HL-60 (cell line): ENCODE data around the gene GCNA.
"Not testable (repeated sequence)": the region's sequence is repeated elsewhere in the genome, so short reads cannot be mapped to it uniquely, and the experiment has no call there.

Source experiments
- DNase-seq, 2 experiments: peaks; one replicate each; pipeline ENCODE4 v3.0.0-alpha.2; 2010 to 2020; ENCODE audit warnings: low read depth in 1 of 2, low spot score in 1 of 2
- H3K27ac ChIP-seq: fragments of 250-450 bp; sonication (Bioruptor Pico); replicated peaks from 2 replicates; pipeline ENCODE4 v1.5.1; 2020; ENCODE audit warnings: mild to moderate bottlenecking, moderate library complexity
- H3K27me3 ChIP-seq: fragments of 250-450 bp; sonication (Bioruptor Pico); 2 replicates; pipeline ENCODE4 v1.5.1; 2021; ENCODE audit warnings: mild to moderate bottlenecking, moderate library complexity; ENCODE audit not compliant: insufficient read depth, poor library complexity, severe bottlenecking
- H3K4me3 ChIP-seq: replicated peaks from 2 replicates; pipeline ENCODE4 v1.5.1; 2011; ENCODE audit warnings: mild to moderate bottlenecking, control low read depth, low read length; ENCODE audit not compliant: insufficient read depth
- CTCF ChIP-seq: IDR thresholded peaks from one replicate; pipeline ENCODE4 v1.5.1; 2011; ENCODE audit warnings: low read length, control low read depth, inconsistent platforms; ENCODE audit not compliant: insufficient read depth
- GABPA ChIP-seq: IDR thresholded peaks from 2 replicates; pipeline ENCODE4 v1.6.1; 2012; ENCODE audit warnings: low read depth
- POLR2AphosphoS5 ChIP-seq: IDR thresholded peaks from 2 replicates; pipeline ENCODE4 v1.6.1; 2012; ENCODE audit warnings: low read depth
- SPI1 ChIP-seq: IDR thresholded peaks from 2 replicates; pipeline ENCODE4 v1.6.1; 2012; ENCODE audit warnings: low read depth, mild to moderate bottlenecking, borderline replicate concordance
- TF ChIP-seq, protein P1 (sequence below): IDR thresholded peaks from 2 replicates; pipeline ENCODE4 v1.6.1; 2012; ENCODE audit warnings: low read depth; ENCODE audit not compliant: insufficient replicate concordance

Gene GCNA

GRCh38 chrX:71586929-71587328, 8.7 kb downstream of the GCNA start:
- TF ChIP-seq, protein P1, sequence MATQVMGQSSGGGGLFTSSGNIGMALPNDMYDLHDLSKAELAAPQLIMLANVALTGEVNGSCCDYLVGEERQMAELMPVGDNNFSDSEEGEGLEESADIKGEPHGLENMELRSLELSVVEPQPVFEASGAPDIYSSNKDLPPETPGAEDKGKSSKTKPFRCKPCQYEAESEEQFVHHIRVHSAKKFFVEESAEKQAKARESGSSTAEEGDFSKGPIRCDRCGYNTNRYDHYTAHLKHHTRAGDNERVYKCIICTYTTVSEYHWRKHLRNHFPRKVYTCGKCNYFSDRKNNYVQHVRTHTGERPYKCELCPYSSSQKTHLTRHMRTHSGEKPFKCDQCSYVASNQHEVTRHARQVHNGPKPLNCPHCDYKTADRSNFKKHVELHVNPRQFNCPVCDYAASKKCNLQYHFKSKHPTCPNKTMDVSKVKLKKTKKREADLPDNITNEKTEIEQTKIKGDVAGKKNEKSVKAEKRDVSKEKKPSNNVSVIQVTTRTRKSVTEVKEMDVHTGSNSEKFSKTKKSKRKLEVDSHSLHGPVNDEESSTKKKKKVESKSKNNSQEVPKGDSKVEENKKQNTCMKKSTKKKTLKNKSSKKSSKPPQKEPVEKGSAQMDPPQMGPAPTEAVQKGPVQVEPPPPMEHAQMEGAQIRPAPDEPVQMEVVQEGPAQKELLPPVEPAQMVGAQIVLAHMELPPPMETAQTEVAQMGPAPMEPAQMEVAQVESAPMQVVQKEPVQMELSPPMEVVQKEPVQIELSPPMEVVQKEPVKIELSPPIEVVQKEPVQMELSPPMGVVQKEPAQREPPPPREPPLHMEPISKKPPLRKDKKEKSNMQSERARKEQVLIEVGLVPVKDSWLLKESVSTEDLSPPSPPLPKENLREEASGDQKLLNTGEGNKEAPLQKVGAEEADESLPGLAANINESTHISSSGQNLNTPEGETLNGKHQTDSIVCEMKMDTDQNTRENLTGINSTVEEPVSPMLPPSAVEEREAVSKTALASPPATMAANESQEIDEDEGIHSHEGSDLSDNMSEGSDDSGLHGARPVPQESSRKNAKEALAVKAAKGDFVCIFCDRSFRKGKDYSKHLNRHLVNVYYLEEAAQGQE, result no peak
- TF ChIP-seq POLR2AphosphoS5 (no peak), SPI1 (no peak), CTCF (no peak), GABPA (no peak)
- Histone ChIP-seq H3K27ac (no peak overlapping the region), H3K4me3 (no peak overlapping the region), H3K27me3 (no peaks in the 10 kb centered on the region)
- DNase-seq, result no peak

DNA sequence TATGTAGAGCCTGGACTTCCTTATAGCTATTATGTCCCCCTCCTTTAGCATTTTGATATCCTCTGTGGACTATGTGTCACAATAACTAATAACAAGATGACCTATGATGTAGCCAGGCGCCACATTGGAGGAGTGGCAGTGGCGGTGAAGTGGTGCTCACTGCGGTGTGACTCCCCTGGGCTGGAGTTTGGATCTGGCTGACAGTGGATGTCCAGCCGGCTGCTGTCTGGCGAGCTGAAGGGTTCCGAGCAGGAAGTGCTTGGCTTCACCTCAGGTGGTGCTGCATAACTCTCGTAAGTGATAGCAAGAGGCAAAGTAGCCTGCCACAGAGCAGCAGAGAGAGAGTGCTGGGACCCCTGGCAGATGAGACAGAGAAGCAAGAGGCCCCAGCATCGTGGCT, 15.0 kb downstream of the GCNA start:
- not testable (repeated sequence) for H3K27me3 ChIP-seq, H3K27ac ChIP-seq, DNase-seq, H3K4me3 ChIP-seq

DNA sequence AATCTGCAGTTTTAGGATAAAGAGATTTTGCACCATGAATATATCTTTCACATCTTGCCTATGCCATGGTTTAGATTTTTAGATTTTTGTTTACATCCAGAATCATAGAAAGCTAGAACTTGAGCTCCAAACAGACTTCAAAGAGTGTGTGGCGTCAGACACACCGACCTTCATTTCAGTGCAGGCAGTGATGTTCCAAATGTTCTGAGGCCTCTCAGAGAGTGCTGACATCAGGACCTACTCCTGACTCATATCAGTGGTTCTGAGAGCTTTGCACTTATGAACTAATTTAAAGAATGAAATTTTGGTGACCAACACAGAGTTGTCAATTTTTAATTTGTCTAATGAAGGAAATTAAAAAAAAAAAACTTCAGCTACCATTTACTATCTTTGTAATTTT, 21.7 kb downstream of the GCNA start:
- no peak for DNase-seq
- TF ChIP-seq GABPA (no peak), POLR2AphosphoS5 (no peak), CTCF (no peak), SPI1 (no peak)
- TF ChIP-seq, protein P1, result no peak
- Histone ChIP-seq H3K27ac (no peak overlapping the region), H3K27me3 (no peaks in the 10 kb centered on the region), H3K4me3 (no peak overlapping the region)

DNA sequence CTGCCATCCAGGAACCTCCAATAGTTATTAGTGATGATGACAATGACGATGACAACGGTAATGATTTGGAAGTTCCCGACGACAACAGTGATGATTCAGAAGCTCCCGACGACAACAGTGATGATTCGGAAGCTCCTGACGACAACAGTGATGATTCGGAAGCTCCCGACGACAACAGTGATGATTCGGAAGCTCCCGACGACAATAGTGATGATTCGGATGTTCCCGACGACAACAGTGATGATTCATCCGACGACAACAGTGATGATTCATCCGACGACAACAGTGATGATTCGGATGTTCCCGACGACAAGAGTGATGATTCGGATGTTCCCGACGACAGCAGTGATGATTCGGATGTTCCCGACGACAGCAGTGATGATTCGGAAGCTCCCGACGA, 25.4 kb downstream of the GCNA start:
- H3K4me3 ChIP-seq, result no peak overlapping the region
- TF ChIP-seq GABPA (no peak), CTCF (no peak)
- TF ChIP-seq, protein P1, result no peak
- no peak for DNase-seq
- H3K27ac ChIP-seq, result no peak overlapping the region
- no peaks in the 10 kb centered on the region for H3K27me3 ChIP-seq
